ENCODE results near the gene LRRC46. TPM values are rescaled to one million over a fixed set of nuclear protein-coding genes. Genes with fewer than 3 reads are reported as not detected.

The LRRC46 gene
- total and polyA plus RNA-seq, 9 of the 15 experiments (the other 6 are each of a cell fraction or from before 2014, with no cell fraction given): 0.39 to 1.4 (median 0.53) TPM; not detected in 1

DNA sequence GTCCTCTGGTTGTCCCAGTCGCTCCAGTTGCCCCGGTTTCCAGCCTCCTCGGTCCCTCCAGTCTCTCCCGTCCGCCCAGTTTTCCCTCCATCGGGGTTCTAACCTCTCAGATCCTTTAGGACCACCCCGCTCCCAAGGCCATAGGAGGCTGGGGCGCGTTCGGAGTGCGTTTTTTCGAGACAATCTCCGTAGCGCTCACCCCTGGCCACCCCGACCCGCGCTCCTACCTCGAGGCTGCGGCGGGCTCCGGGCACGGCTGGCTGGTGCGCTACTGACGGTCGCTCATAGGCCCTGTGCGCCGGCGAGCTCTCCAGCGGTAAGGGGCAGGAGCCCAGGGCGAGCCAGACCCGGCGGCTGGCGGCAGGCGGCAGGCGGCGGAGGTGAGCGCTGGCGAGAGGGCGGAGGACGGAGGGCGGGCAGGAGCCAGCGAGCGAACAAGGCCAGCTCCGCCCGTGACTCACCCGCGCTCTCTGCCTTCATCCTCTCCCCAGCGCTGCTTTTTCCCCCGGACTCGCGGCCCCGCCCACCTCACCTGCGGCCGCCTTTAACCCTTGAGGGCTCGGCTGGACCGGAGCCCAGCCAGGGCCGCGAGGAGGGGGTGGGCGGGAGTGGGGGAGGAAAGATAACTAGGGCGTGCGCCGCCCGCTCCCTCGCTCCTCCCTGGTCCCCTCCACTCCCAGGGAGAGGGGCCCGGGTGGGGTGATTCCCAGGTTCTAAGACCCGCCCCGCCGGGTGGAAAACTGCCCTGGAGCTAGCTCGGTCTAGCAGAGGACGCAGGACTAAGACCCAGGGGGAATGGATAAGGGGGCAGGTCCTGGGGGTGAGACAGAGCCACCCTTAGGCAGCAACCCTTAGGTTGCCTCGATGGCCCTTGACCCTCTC, 19.5 kb downstream of the LRRC46 start, which contains the start of gene SP6 (continued):
- TF ChIP-seq KAT2B (IDR thresholded peaks at IDR 0.05; ENCODE audit: low read depth, low read length) (no peak), BMI1 (IDR thresholded peaks at IDR 0.05; ENCODE audit: low read length) (no peak), ZNF347 (CRISPR knock-in tag; IDR thresholded peaks at IDR 0.05; ENCODE audit: low read depth) (no peak), EHMT2 (IDR thresholded peaks at IDR 0.05) (no peak), FOXK2 (conservative IDR thresholded peaks at IDR 0.05 in 1 of 2, IDR thresholded peaks at IDR 0.05 in 1 of 2; ENCODE audit: low read depth in 2 of 2) (no peak), ZNF79 (CRISPR knock-in tag; IDR thresholded peaks at IDR 0.05; ENCODE audit: low read depth) (no peak), ZNF143 (CRISPR knock-in tag; IDR thresholded peaks at IDR 0.05) (no peak), ZNF12 (CRISPR knock-in tag; IDR thresholded peaks at IDR 0.05) (no peak), CBX5 (IDR thresholded peaks at IDR 0.05; ENCODE audit: borderline replicate concordance, low read depth) (no peak), ZNF507 (tag; conservative IDR thresholded peaks at IDR 0.05) (no peak), POLR3A (IDR thresholded peaks at IDR 0.05; ENCODE audit: borderline replicate concordance, extremely low read depth, insufficient read depth, insufficient read length) (no peak), TAF9B (IDR thresholded peaks at IDR 0.05; ENCODE audit: partially characterized antibody) (no peak), CBX1 (IDR thresholded peaks at IDR 0.05; ENCODE audit: low read depth) (no peak), TAF1 (IDR thresholded peaks at IDR 0.05; ENCODE audit: control insufficient read depth, extremely low read depth, insufficient read depth, low read length, severe bottlenecking) (no peak), MCM5 (IDR thresholded peaks at IDR 0.05; ENCODE audit: low read depth) (no peak), HLTF (IDR thresholded peaks at IDR 0.05) (no peak)
- TF ChIP-seq, protein P1, sequence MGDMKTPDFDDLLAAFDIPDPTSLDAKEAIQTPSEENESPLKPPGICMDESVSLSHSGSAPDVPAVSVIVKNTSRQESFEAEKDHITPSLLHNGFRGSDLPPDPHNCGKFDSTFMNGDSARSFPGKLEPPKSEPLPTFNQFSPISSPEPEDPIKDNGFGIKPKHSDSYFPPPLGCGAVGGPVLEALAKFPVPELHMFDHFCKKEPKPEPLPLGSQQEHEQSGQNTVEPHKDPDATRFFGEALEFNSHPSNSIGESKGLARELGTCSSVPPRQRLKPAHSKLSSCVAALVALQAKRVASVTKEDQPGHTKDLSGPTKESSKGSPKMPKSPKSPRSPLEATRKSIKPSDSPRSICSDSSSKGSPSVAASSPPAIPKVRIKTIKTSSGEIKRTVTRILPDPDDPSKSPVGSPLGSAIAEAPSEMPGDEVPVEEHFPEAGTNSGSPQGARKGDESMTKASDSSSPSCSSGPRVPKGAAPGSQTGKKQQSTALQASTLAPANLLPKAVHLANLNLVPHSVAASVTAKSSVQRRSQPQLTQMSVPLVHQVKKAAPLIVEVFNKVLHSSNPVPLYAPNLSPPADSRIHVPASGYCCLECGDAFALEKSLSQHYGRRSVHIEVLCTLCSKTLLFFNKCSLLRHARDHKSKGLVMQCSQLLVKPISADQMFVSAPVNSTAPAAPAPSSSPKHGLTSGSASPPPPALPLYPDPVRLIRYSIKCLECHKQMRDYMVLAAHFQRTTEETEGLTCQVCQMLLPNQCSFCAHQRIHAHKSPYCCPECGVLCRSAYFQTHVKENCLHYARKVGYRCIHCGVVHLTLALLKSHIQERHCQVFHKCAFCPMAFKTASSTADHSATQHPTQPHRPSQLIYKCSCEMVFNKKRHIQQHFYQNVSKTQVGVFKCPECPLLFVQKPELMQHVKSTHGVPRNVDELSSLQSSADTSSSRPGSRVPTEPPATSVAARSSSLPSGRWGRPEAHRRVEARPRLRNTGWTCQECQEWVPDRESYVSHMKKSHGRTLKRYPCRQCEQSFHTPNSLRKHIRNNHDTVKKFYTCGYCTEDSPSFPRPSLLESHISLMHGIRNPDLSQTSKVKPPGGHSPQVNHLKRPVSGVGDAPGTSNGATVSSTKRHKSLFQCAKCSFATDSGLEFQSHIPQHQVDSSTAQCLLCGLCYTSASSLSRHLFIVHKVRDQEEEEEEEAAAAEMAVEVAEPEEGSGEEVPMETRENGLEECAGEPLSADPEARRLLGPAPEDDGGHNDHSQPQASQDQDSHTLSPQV (IDR thresholded peaks at IDR 0.05): 0 out of 2 replicates have a peak, but pooled peaks have one; percentile 60
- TF ChIP-seq, protein P2, sequence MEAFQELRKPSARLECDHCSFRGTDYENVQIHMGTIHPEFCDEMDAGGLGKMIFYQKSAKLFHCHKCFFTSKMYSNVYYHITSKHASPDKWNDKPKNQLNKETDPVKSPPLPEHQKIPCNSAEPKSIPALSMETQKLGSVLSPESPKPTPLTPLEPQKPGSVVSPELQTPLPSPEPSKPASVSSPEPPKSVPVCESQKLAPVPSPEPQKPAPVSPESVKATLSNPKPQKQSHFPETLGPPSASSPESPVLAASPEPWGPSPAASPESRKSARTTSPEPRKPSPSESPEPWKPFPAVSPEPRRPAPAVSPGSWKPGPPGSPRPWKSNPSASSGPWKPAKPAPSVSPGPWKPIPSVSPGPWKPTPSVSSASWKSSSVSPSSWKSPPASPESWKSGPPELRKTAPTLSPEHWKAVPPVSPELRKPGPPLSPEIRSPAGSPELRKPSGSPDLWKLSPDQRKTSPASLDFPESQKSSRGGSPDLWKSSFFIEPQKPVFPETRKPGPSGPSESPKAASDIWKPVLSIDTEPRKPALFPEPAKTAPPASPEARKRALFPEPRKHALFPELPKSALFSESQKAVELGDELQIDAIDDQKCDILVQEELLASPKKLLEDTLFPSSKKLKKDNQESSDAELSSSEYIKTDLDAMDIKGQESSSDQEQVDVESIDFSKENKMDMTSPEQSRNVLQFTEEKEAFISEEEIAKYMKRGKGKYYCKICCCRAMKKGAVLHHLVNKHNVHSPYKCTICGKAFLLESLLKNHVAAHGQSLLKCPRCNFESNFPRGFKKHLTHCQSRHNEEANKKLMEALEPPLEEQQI (IDR thresholded peaks at IDR 0.05): no peak
- TF ChIP-seq, protein P3, sequence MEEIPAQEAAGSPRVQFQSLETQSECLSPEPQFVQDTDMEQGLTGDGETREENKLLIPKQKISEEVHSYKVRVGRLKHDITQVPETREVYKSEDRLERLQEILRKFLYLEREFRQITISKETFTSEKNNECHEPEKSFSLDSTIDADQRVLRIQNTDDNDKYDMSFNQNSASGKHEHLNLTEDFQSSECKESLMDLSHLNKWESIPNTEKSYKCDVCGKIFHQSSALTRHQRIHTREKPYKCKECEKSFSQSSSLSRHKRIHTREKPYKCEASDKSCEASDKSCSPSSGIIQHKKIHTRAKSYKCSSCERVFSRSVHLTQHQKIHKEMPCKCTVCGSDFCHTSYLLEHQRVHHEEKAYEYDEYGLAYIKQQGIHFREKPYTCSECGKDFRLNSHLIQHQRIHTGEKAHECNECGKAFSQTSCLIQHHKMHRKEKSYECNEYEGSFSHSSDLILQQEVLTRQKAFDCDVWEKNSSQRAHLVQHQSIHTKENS (CRISPR knock-in tag; IDR thresholded peaks at IDR 0.05): no peak
- TF ChIP-seq, protein P4, sequence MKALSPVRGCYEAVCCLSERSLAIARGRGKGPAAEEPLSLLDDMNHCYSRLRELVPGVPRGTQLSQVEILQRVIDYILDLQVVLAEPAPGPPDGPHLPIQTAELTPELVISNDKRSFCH (CRISPR knock-in tag; IDR thresholded peaks at IDR 0.05): no peak
- TF ChIP-seq, protein P4 (tag; IDR thresholded peaks at IDR 0.05): no peak
